NCI-H226 (cell line): Measurements from ENCODE around the gene HSPD1.

ENCODE experiments used
- DNase-seq: peaks from one replicate; pipeline ENCODE4 v3.0.0-alpha.2; 2015

HSPD1 gene

DNA sequence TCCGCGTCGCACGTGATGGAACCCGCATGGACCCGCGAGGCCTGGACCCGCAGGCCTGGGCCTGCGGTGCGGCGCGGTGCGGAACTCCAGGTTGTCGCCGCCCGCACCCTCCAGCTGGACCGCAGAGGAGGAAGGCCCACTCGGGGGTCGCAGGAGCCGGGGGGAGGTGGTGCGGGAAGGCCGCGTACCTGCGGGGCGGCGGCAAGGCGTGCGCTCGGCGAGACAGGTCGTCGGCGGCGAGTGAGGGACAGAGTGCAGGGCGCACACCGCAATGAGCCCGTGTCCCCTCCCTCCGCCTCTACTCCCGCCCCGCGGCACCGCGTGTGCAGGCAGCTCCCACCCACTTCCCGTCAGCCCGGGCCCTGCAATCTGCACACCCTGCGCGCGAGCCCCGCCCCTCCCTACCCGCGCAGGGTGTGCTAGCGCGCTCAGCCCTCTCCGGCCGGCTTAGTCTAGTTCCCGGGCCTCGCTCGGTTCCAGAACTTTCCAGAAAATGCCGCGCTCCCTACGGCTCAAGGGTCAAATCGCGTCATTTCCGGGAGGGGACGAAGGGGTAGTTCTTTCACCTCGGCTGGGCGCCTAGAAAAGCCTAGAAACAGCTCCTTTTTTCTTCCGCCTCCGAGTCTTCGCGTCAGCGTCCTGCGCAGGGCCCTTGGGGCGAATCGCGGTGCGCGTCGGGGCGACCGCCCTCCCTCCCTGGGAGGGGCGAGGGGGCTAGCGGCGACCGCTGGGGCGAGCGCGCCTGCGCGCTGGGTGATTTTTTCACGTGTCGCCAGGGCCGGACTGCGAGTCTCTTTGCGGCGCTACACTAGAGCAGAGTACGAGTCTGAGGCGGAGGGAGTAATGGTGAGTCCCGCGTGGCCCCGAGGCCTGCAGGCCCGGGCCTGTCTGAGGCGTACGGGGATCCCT, at the start of gene HSPD1, which contains the start of gene HSPE1:
Gene HSPD1, minus strand, starts transcription at position 247 of the 909 bp plus-strand sequence. CDS start 992 bp downstream, outside the sequence.
Gene HSPE1, plus strand, starts transcription at position 786 of the 909 bp plus-strand sequence. Its CDS starts 58 bp downstream, at position 844.
- DNase-seq, result peak; percentile 100

DNA sequence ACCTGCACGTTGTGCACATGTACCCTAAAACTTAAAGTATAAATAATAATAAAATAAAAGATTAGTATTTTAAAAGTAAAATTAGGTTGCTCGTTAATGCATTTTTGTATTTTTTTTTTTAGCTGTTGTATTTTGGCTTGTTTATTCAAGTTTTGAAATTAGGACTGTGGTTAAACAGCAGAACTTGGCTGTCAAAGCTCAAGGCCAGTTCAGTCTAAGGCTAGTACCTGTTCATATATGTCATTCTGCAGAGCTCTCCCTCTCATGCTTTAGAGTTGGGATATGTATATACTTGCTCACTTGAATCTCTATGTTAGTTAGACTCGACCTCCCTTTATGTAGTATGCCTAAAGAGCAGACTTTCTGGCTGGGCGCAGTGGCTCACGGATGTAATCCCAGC, 48.9 kb upstream of the HSPD1 start:
- no peak for DNase-seq

DNA sequence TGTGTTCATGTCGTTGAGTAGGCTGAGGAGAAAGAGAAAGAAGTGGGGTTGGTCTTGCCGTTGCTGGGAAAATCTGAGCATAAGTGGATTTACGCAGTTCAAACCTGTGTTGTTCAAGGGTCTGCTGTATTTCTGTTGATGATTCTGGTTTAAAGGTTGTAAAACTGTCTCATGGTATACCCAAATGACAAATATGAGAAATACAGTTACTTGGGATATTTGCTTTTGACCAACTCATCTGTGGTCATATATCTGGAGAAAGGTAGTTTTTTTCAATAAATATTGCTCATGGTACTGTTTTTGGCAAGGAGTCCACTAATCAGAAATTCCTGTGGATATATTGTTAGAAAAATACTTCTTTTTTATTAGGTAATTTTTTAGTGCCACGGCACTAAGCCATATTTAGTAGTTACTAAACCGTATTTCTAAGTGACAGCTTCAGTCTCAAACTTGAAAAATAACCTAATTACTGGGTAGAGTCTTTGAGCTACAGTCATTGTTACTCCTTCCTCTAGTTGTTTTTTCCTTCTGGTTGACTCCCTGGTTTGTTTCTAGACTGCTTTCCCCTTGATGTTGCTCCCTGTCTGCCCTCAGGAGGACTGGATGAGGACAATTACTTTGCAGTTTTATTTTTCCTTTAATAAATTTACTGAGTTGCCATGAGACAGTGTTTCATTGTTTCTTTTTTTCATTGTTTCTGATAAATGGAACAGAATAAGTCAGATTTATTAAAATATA, 47.7 kb upstream of the HSPD1 start:
- no peak for DNase-seq

DNA sequence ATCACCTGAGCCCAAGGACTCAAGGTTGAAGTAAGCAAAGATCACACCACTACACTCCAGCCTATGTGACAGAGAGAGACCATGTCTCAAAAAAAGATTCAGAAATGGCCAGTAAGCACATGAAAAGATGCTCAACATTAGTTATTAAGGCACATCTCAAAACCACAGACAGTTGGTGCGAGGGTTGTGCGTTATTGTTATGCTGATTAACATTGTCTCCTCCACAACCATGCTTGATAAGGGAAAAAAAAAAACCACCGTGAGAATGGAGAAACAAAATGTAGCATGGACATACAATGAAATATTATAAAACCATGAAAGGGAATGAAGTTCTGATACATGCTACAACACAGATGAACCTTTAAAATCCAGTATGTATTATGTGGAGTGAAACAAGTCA, 43.6 kb upstream of the HSPD1 start:
- DNase-seq, result no peak

DNA sequence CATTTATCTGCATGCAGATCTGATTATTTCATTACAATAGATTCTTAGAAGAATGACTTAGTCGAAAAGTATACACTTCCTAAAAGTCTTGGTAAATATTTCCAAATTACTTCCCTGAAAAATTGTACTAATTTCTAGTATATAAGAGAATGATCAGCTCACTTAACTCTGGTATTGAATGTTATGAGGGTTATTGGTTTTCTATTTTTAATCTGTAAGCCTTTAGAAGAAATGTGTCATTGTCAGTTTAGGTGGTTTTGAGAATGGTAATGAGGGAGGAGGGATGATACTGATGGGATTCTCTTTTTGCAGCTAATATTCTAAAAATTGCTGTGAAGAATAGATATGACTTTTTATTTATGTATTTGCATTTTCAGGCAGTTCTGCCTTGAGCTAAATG, 40.1 kb upstream of the HSPD1 start:
- DNase-seq, result no peak

DNA sequence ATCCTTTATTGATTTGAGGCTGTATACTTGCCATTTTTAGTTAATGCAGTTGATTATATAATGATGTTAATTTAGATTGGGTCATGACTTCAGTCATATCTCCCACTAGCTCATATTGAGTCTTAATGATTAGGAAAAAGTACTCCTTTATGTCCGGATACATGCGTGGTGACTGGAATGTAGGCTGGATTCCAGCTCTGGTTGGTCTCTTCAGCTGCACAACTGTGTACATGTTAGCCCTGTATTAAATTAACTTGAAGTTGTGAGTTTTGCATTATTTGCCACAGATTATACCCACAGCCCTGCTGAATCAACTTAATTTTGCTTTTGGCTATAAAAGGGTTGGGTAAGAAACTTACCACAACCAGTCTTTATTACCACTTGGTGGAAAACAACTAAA, 38.8 kb upstream of the HSPD1 start:
- no peak for DNase-seq

DNA sequence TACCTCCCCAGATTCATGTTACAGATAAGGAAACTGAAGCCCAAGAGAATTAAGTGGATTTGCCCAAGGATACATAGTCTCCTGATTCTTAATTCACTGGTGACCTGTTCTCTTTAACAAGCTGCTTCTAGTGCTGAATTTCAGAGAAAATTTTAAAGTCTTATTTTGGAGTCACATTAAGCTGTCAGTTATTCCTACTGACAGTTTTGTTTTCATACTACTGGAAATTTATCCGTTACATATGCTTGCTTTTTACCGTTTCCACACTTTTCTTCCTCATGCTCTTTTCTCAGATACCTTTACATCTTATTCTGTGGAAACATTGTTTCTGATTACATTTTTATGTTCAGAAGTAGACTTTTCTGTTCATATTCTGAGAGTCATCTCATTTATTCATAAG, 17.5 kb upstream of the HSPD1 start:
- no peak for DNase-seq

DNA sequence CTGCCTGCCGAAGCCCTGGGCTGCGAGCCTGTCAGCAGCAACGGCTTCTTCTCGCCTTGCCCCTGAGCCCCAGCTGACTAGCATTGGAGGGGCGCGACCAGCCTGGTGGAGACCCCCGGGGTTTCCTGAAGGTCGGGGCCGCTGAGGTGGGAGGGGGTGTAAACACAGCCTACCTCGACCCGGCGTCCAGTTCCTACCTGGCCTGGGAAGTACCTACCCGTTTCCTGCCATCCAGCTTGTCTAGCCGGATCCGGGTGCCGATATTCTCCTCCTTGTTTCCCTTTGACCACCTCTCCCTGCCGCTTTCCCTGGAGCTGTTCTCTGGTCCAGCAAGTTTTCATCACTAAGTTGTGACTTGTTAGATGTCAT, 16.7 kb upstream of the HSPD1 start:
- DNase-seq, result no peak

DNA sequence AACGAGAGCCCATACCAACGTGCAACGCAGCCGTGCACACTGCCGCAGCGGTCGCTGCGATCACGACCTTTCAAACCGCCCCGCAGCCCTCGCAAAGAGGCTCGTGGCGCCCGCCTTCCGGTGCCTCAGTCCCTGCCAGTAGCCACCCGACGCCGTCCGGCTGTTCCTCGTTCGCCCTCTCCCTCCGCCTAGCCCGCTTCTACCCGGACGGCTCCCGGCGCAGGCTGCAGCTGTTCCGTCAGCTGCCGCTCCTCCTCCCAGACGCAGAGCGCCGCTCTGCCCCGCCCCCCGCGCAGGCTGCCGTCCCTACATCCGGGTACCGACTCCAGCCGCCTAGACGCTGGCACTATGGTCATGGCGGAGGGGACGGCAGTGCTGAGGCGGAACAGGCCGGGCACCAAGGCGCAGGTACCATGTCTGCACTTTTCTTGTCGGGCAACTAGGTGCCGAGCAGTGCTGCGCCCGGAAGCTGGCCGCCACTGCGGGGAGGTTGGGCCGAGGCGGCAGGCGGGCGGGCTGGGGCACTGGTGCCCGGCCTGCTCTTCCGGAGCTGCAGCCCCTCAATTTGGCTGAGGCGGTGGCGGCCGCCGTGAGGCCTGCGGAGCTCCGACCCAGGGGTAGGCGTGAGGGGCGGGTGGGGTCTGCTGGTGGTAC, 16.2 kb upstream of the HSPD1 start, which contains the start of gene MOB4:
Gene MOB4, plus strand, starts transcription at position 328 of the 654 bp plus-strand sequence. Its CDS starts 21 bp downstream, at position 349.
- peak; percentile 91 for DNase-seq

DNA sequence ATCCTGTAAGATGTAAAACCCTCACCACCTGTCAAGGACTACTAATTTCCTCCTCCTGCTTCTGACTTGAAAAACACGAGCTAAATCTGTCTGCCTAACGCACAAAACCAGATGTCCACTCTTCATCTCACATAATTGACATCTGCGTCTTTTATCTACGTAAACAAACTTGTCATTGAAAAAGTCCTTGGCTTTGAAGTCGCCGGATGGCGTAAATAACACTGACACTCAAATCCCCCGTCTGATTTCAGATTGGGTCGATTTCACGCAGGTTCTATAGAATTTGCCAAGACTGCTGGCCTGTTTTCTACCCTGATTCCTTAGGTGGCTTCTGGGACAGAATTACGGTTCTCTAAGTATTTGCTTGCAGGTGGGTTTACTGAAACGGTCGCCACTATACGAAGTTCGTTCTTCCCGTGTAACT, 15.7 kb upstream of the HSPD1 start:
- no peak for DNase-seq

DNA sequence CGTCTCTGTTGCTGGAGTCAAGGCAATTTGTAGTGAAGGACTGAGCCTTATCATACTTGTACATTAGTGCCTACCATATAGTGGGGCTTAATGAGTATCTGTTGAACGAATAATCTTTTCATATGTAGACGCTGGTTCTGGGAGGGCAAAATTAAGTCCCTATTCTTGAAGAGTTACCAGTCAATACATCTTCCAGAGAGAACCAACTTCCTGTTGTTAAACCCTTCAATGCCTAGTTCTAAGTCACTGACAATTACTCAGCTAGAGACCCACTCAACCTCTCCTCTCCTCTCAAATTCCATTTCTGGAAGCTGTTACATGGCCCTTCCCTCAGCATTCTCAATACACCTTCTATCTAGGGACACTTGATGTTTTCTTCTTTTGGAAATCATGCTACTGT, 15.1 kb upstream of the HSPD1 start:
- no peak for DNase-seq

DNA sequence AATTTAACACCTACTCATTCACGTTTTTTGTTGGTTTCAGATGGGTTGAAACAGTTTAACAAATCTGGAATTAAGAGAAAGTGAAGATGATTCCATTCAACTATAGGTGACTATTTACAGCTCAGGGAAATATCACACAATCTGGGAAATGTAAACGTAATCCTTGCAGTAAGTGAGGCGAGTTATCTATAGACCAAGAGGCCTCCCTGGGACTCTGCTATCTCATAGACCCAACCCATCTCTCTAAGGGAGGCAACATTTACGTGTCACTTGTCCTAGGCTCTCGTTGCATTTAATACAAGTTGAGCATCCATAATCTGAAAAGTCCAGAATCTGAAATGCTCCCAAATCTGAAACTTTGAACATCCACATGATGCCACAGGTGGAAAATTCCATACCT, 14.3 kb upstream of the HSPD1 start:
- no peak for DNase-seq

DNA sequence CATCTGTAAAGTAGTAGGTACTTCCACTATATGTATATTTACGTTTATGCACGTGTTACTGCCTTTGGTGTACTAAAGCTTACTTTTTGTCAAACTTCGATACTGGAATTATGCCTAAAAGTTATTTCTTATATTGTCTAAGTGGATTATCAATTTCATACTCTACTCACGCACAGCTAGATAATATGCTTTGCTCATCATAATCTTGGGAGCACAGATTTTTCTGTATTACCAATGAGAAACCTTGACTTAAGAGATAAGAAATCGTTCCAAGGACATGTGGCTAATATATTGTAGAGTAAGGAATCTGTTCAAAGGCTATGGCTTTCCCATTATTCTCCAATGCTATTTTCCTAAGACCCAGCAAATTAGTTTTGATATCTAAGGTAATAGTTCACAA, 7.0 kb upstream of the HSPD1 start:
- no peak for DNase-seq

DNA sequence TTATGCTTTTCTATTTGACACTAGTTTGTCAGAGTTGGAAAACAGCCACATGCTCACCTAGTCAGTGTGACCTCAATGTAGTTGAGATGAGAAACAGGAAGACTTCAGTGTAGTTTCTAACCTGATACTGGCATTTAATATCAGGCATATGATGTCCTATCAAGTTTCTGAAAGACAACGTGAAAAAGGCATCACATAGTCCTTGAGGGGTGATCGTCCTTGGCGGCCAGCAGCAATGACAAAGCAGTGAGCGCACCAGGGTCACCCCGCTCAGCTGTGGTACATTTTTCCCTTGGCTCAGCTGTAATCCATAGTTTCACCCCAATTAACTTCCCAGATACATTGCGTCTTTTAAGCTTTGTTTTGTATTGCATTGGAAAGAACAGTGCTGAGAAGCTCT, 4.9 kb upstream of the HSPD1 start:
- DNase-seq, result no peak

DNA sequence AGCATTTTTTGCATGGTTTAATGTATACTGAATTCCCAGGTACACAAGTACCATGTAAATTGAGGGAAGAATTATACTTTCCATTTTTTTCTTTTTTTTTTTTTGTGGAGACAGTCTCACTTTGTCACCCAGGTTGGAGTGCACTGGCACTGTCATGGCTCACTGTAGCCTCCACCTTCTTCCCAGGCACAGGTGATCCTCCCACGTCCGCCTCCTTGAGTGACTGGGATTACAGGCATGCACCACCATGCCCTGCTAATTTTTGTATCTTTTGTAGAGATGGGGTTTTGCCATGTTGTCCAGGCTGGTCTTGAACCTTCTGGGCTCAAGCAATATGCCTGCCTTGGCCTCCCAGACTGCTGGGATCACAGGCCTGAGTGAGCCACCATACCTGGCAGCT, 4.4 kb upstream of the HSPD1 start:
- DNase-seq, result no peak

DNA sequence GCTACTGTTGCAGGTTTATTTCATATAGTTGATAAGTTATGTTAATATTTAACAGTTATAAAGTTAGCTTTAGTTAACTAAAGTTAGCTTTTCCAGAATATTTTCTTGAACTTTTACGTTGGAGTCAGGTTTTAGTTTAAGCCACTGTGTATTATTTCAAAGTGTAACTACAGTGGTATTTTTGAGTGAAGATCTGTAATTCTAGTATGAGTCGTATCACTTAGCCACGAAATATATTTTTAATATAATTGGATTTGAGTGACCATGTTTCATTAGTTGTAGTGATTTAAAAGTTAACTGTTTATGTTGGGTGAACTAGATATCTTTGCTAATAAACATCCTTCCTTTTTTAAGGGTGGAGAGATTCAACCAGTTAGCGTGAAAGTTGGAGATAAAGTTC, 3.0 kb upstream of the HSPD1 start:
- DNase-seq, result no peak

DNA sequence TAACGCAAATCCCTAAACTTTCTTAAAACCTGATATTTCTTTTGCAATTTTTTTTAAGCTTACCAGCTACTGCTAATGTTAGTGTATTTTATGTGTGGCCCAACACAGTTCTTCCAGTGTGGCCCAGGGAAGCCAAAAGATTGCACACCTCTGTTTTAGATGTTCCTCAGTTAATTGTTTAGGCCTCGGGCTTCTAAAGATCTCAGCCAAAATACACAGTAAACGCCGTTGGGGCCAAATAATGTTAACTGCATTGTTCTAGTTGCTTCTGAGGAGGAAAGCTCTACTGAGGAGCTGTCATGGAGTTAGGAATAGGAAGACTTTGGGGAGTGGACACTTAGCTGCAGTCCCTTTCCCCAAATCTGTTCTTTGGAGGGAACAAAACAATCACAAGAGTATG, 2.6 kb upstream of the HSPD1 start:
- no peak for DNase-seq

DNA sequence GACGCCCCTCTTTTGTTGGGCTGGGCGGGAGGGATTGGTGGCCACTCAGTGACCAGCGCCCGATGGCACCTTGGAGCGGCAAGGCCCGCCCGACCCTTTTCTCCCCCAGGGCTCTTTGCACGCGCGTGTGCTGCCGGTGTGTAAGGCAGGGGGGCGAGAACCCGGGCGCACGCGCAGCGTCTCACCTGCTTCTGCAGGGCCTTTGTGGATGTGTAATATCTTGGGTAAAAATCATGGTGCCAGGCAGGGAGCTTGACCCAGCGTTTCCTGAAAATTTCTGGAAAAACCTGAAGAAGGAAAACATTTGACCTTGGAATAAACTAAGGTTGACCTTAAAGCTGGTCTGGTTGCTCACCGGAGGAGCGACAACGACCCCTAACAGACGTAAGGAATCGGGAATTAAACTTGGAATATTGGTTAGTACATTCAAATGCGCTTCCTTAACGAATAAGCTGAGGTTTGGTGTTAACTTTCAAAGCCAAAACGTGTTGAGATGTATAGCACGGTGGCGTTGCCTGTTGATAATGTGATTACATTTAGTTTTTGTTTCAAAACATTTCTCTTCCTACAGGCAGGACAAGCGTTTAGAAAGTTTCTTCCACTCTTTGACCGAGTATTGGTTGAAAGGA, 977 bp upstream of the HSPD1 start:
- DNase-seq, result no peak

DNA sequence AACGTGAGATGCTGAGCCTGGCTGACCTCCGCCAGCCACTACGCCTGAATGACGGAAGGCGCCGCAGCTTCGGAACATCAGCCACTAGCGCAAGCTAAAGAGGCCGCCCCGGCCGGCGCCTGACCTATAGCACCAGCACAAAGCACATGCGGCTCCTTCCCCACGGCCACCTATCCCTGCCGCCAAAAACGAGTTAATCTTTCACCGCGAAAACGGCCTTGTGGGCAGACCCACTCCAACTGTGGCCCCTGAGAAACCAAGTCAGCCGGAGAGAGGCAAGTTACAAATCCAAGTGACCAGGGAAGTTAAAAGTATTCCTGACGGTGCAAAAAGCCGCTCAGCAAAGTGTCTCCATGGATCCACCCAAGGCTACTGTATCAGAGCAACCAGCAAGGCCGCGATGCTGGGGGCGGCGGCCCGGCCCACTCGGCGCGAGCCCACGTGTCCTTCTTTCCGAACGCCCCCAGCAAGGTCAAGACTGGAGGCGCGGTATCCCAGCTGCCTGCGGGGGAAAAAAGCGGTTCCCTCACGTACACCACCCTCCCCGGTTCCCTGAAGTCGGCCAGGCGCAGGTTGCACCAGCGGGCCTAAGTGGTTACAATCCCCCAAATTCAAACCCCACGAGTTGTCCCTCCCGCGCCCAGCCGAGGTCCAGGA, 575 bp downstream of the HSPD1 start:
- peak; percentile 56 for DNase-seq

DNA sequence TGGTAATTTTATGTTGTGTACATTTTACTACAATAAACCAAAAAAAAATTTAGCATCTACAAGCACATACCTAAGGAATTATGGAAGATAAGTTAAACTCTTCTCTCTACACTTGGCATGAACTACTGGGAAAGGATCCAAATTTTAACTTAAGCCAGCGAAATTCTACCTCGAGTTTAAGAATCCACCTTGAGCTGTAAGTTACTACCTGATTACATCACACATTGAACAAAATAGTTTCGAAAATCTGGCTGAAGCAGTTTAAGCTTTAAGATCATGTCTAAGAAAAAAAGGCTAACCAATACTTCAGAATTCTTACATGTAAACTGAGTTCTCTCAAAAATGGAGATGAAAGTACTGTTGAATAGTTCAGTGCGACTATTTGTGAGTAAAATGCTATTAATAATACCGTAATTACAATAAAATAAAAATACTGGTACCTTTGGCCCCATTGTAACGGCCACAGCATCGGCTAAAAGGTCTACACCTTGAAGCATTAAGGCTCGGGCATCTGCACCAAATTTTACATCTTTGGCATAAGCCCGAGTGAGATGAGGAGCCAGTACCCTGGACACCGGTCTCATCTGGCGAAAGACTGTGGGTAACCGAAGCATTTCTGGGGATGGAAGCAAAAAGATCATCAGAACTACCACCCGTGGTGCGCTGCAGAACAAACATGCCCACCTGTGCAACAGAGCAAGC, 1.3 kb downstream of the HSPD1 start:
- DNase-seq, result no peak

DNA sequence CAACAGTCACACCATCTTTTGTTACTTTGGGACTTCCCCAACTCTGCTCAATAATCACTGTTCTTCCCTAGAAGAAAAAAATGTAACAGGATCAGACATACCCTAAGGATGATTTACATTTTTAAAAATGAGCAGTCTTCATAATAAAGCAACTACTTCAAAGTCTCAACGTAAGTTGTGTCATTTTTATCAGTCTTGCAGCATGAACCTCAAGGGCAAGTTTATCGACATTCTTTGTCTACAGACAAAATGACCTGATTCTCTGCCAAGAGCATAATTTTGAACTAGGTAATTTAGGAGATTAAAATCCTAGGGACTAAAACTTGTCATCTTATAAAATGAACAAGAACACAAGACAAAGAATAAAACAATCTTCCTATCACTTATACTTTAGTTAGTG, 2.3 kb downstream of the HSPD1 start:
- no peak for DNase-seq

DNA sequence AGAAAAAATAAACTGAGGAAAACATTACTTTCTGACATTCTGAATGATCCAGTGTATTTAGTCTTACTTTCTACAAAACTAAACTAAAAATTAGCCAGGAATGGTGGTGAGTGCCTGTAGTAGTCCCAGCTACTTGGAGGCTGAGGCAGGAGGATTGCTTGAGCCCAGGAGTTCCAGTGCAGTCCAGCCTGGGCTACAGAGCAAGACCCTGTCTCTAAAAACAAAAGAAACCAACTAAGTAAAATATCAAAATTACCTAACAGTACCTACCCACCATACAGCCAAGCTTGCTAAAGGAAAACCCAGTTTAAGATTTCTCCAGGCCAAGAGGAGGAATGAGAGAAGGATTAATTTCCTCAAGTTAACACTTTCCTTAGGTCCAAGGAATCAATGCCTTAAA, 2.9 kb downstream of the HSPD1 start:
- DNase-seq, result no peak
